HepG2 (cell line): ENCODE data around the gene USP34. TPM values are rescaled to one million over a fixed set of nuclear protein-coding genes. Genes with fewer than 3 reads are reported as not detected.

Experiments used
- ATF5 ChIP-seq: sonication (generic); formaldehyde crosslinking; IDR thresholded peaks from 2 replicates; pipeline ENCODE4 v1.4.0; 2020; ENCODE audit warnings: mild to moderate bottlenecking, low read depth, missing genetic modification reagents
- CEBPB ChIP-seq: IDR thresholded peaks from 2 replicates; pipeline ENCODE4 v1.6.1; 2011; ENCODE audit warnings: low read depth, low read length, improper control_type of control experiment, borderline replicate concordance
- CEBPG ChIP-seq: IDR thresholded peaks from 2 replicates; pipeline ENCODE4 v1.6.1; 2016
- HNRNPL ChIP-seq: fragments of 200-400 bp; formaldehyde crosslinking; IDR thresholded peaks from 2 replicates; pipeline ENCODE4 v1.6.1; 2017; ENCODE audit warnings: mild to moderate bottlenecking, low read depth, low read length
- IRX3 ChIP-seq: sonication (generic); formaldehyde crosslinking; IDR thresholded peaks from 2 replicates; pipeline ENCODE4 v1.8.1; 2023; ENCODE audit warnings: mild to moderate bottlenecking, low read depth, missing genetic modification reagents, borderline replicate concordance
- KLF13 ChIP-seq: sonication (generic); formaldehyde crosslinking; IDR thresholded peaks from 2 replicates; pipeline ENCODE4 v1.4.0; 2020; ENCODE audit warnings: mild to moderate bottlenecking, missing genetic modification reagents
- MBD4 ChIP-seq: IDR thresholded peaks from 2 replicates; pipeline ENCODE4 v1.6.1; 2012; ENCODE audit warnings: low read length, inconsistent platforms, borderline replicate concordance
- MEIS1 ChIP-seq: sonication (generic); formaldehyde crosslinking; IDR thresholded peaks from 2 replicates; pipeline ENCODE4 v1.9.0; 2021; ENCODE audit warnings: mild to moderate bottlenecking, missing genetic modification reagents, moderate library complexity, borderline replicate concordance
- MTF1 ChIP-seq: sonication (generic); formaldehyde crosslinking; IDR thresholded peaks from 2 replicates; pipeline ENCODE4 v1.5.0; 2020; ENCODE audit warnings: missing genetic modification reagents
- ONECUT2 ChIP-seq: sonication (generic); formaldehyde crosslinking; IDR thresholded peaks from 2 replicates; pipeline ENCODE4 v1.4.0; 2020; ENCODE audit warnings: missing genetic modification reagents
- PHF21A ChIP-seq: sonication (generic); formaldehyde crosslinking; IDR thresholded peaks from 2 replicates; pipeline ENCODE4 v1.5.0; 2020; ENCODE audit warnings: mild to moderate bottlenecking, missing genetic modification reagents
- PLSCR1 ChIP-seq: sonication (generic); formaldehyde crosslinking; IDR thresholded peaks from 2 replicates; pipeline ENCODE4 v1.5.0; 2020; ENCODE audit warnings: missing genetic modification reagents, mild to moderate bottlenecking, borderline replicate concordance
- RORA ChIP-seq: sonication (generic); formaldehyde crosslinking; IDR thresholded peaks from 2 replicates; pipeline ENCODE4 v1.5.0; 2020; ENCODE audit warnings: mild to moderate bottlenecking, missing genetic modification reagents, moderate library complexity
- TBL1XR1 ChIP-seq: fragments of 150-350 bp; IDR thresholded peaks from 2 replicates; pipeline ENCODE4 v1.6.1; 2014; ENCODE audit warnings: borderline replicate concordance, low read length; ENCODE audit not compliant: partially characterized antibody
- TEAD2 ChIP-seq: sonication (generic); formaldehyde crosslinking; IDR thresholded peaks from 2 replicates; pipeline ENCODE4 v1.9.0; 2021; ENCODE audit warnings: missing genetic modification reagents
- ZBTB7A ChIP-seq: sonication (generic); formaldehyde crosslinking; IDR thresholded peaks from 2 replicates; pipeline ENCODE4 v1.8.0; 2022; ENCODE audit warnings: mild to moderate bottlenecking, missing genetic modification reagents
- ZFP37 ChIP-seq: sonication (generic); formaldehyde crosslinking; IDR thresholded peaks from 2 replicates; pipeline ENCODE4 v1.4.0; 2020; ENCODE audit warnings: missing genetic modification reagents, borderline replicate concordance
- ZNF292 ChIP-seq: sonication (generic); formaldehyde crosslinking; IDR thresholded peaks from 2 replicates; pipeline ENCODE4 v1.8.1; 2022; ENCODE audit warnings: mild to moderate bottlenecking, low read depth, missing genetic modification reagents, borderline replicate concordance
- ZNF331 ChIP-seq: sonication (generic); formaldehyde crosslinking; IDR thresholded peaks from 2 replicates; pipeline ENCODE4 v1.4.0; 2020; ENCODE audit warnings: missing genetic modification reagents
- ZNF335 ChIP-seq: sonication (generic); formaldehyde crosslinking; IDR thresholded peaks from 2 replicates; pipeline ENCODE4 v1.4.0; 2020; ENCODE audit warnings: missing genetic modification reagents
- ZNF496 ChIP-seq: sonication (generic); formaldehyde crosslinking; IDR thresholded peaks from 2 replicates; pipeline ENCODE4 v1.8.1; 2023; ENCODE audit warnings: mild to moderate bottlenecking, moderate library complexity, missing genetic modification reagents; ENCODE audit not compliant: insufficient replicate concordance
- ZNF501 ChIP-seq: sonication (generic); formaldehyde crosslinking; IDR thresholded peaks from 2 replicates; pipeline ENCODE4 v1.5.1; 2020; ENCODE audit warnings: mild to moderate bottlenecking, moderate library complexity, missing genetic modification reagents
- ZNF552 ChIP-seq: sonication (generic); formaldehyde crosslinking; IDR thresholded peaks from 2 replicates; pipeline ENCODE4 v1.9.0; 2022; ENCODE audit warnings: missing genetic modification reagents, mild to moderate bottlenecking, borderline replicate concordance
- ZNF747 ChIP-seq: sonication (generic); formaldehyde crosslinking; IDR thresholded peaks from 2 replicates; pipeline ENCODE4 v1.8.1; 2023; ENCODE audit warnings: missing genetic modification reagents, mild to moderate bottlenecking, borderline replicate concordance
- ZNF772 ChIP-seq: sonication (generic); formaldehyde crosslinking; IDR thresholded peaks from 2 replicates; pipeline ENCODE4 v1.5.0; 2020; ENCODE audit warnings: mild to moderate bottlenecking, missing genetic modification reagents
- ZNF781 ChIP-seq: sonication (generic); formaldehyde crosslinking; IDR thresholded peaks from 2 replicates; pipeline ENCODE4 v1.5.1; 2020; ENCODE audit warnings: borderline replicate concordance, mild to moderate bottlenecking, missing genetic modification reagents; ENCODE audit errors: not compliant biosample characterization
- ZNF790 ChIP-seq: sonication (generic); formaldehyde crosslinking; IDR thresholded peaks from 2 replicates; pipeline ENCODE4 v1.8.0; 2022; ENCODE audit warnings: missing genetic modification reagents, mild to moderate bottlenecking, borderline replicate concordance
- polyA plus RNA-seq, 8 experiments: library from polyadenylated mRNA; depleted of rRNA in 3 of 8; stranded (reverse) in 7 of 8; unstranded in 1 of 8; fragments of >200 nt; fragmentation: Illumina TruSeq in 4 of 8; extraction: Trizol in 4 of 8; gene quantifications; 2 replicates each; pipeline versions ENCODE4 v1.2.1 to v1.2.3, GENCODE V29; 2011 to 2016; ENCODE audit warnings: low read depth in 4 of 8, missing spikeins in 1 of 8, mixed read lengths in 1 of 8; ENCODE audit not compliant: insufficient read depth in 1 of 8
- total RNA-seq, 5 experiments: library from RNA; depleted of rRNA; stranded (reverse); fragments of >200 nt; fragmentation: Illumina TruSeq; extraction: Trizol; gene quantifications; 2 replicates each; pipeline ENCODE4 v1.2.3, GENCODE V29; 2016; ENCODE audit warnings: low read depth in 1 of 5
- TF ChIP-seq, protein P1 (sequence below): sonication (generic); formaldehyde crosslinking; conservative IDR thresholded peaks from 2 replicates; pipeline ENCODE4 v1.4.0; 2020; ENCODE audit warnings: missing genetic modification reagents
- TF ChIP-seq, protein P2 (sequence below): sonication (generic); formaldehyde crosslinking; IDR thresholded peaks from 2 replicates; pipeline ENCODE4 v1.8.1; 2023; ENCODE audit warnings: mild to moderate bottlenecking, missing genetic modification reagents, borderline replicate concordance

The USP34 gene
- total and polyA plus RNA-seq, 2 of the 13 experiments (the other 11 are each of a cell fraction or from before 2014, with no cell fraction given) = 99.2 to 100 TPM

- TF ChIP-seq PLSCR1 (CRISPR knock-in tag) (no peak), ZNF552 (CRISPR knock-in tag) (no peak), ZNF496 (CRISPR knock-in tag) (no peak), ZNF790 (no peak), ZNF331 (CRISPR knock-in tag) (0 out of 2 replicates have a peak, but pooled peaks have one; percentile 21), RORA (CRISPR knock-in tag) (no peak), TBL1XR1 (no peak), HNRNPL (no peak), ATF5 (CRISPR knock-in tag) (no peak), MBD4 (no peak), MEIS1 (no peak), ZNF747 (CRISPR knock-in tag) (0 out of 2 replicates have a peak, but pooled peaks have one; percentile 48), PHF21A (CRISPR knock-in tag) (no peak), ZNF781 (no peak), ONECUT2 (no peak), ZNF501 (CRISPR knock-in tag) (no peak), CEBPB (no peak), KLF13 (CRISPR knock-in tag) (no peak), CEBPG (no peak), ZNF772 (0 out of 2 replicates have a peak, but pooled peaks have one; percentile 57), ZFP37 (no peak), ZNF335 (CRISPR knock-in tag) (no peak), ZBTB7A (CRISPR knock-in tag) (no peak), IRX3 (CRISPR knock-in tag) (no peak), ZNF292 (CRISPR knock-in tag) (no peak), MTF1 (CRISPR knock-in tag) (no peak), TEAD2 (CRISPR knock-in tag) (no peak)
- TF ChIP-seq, protein P1, sequence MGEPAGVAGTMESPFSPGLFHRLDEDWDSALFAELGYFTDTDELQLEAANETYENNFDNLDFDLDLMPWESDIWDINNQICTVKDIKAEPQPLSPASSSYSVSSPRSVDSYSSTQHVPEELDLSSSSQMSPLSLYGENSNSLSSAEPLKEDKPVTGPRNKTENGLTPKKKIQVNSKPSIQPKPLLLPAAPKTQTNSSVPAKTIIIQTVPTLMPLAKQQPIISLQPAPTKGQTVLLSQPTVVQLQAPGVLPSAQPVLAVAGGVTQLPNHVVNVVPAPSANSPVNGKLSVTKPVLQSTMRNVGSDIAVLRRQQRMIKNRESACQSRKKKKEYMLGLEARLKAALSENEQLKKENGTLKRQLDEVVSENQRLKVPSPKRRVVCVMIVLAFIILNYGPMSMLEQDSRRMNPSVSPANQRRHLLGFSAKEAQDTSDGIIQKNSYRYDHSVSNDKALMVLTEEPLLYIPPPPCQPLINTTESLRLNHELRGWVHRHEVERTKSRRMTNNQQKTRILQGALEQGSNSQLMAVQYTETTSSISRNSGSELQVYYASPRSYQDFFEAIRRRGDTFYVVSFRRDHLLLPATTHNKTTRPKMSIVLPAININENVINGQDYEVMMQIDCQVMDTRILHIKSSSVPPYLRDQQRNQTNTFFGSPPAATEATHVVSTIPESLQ (CRISPR knock-in tag) = no peak
- TF ChIP-seq, protein P2, sequence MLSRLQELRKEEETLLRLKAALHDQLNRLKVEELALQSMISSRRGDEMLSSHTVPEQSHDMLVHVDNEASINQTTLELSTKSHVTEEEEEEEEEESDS (CRISPR knock-in tag) = no peak
Observed at GRCh38 chr2:61426267-61426897, 44.5 kb downstream of the USP34 start (continued).
